ENCODE measurements around the gene LENG8. TPM values are rescaled to one million over a fixed set of nuclear protein-coding genes. Genes with fewer than 3 reads are reported as not detected.

Gene LENG8
- total RNA-seq, 6 donors from 2014 or later, result 72.2 to 1,027 (median 188) TPM

- TF ChIP-seq EP300 (IDR thresholded peaks at IDR 0.05) (no peak), CTCF (IDR thresholded peaks at IDR 0.05) (no peak), POLR2A (IDR thresholded peaks at IDR 0.05) (no peak), POLR2AphosphoS5 (IDR thresholded peaks at IDR 0.05) (no peak)
- Histone ChIP-seq H3K9me3 (no peaks in the 10 kb centered on the region), H3K36me3 (peaks cover 78 to 94% (median 93%) of the 10 kb centered on the region in 4 donors), H3K27ac (no peak overlapping the region), H3K27me3 (no peaks in the 10 kb centered on the region), H3K4me1 (peaks cover 23 to 42% (median 28%) of the 10 kb centered on the region in 4 donors), H3K4me3 (no peak overlapping the region)
- DNase-seq, result peak in 1 of 2 donors; percentile 59
- no peak for ATAC-seq (ENCODE audit: low FRiP score in 2 of 2)
- 91 to 93% methylated on average over 32 to 33 of the region's 33 CpGs for WGBS, 2 donors
Observed at GRCh38 chr19:54454781-54455675, 6.0 kb downstream of the LENG8 start.

- ATAC-seq (ENCODE audit: low FRiP score in 2 of 2), result no peak
- WGBS, 2 donors, result 93 to 97% methylated on average over 36 to 38 of the region's 40 CpGs
- no peaks in the 10 kb centered on the region for H3K27me3 ChIP-seq
- peak in 1 of 2 donors; percentile 74 for DNase-seq
- H3K36me3 ChIP-seq, result peaks cover 85 to 100% (median 99%) of the 10 kb centered on the region in 4 donors
- H3K4me3 ChIP-seq, result no peak overlapping the region
- no peaks in the 10 kb centered on the region for H3K9me3 ChIP-seq
- no peak overlapping the region for H3K27ac ChIP-seq
- no peak for TF ChIP-seq EP300 (IDR thresholded peaks at IDR 0.05)
- TF ChIP-seq POLR2AphosphoS5 (IDR thresholded peaks at IDR 0.05), result no peak
- TF ChIP-seq CTCF (IDR thresholded peaks at IDR 0.05), result no peak
- TF ChIP-seq POLR2A (IDR thresholded peaks at IDR 0.05), result no peak
- H3K4me1 ChIP-seq, result peaks cover 23 to 42% (median 27%) of the 10 kb centered on the region in 4 donors
Observed at GRCh38 chr19:54455786-54456422, 6.9 kb downstream of the LENG8 start.

GRCh38 chr19:54456423-54457373 lies 7.7 kb downstream of the LENG8 start:
- TF ChIP-seq CTCF (IDR thresholded peaks at IDR 0.05) (no peak), POLR2AphosphoS5 (IDR thresholded peaks at IDR 0.05) (no peak), EP300 (IDR thresholded peaks at IDR 0.05) (no peak), POLR2A (IDR thresholded peaks at IDR 0.05) (no peak)
- 94 to 95% methylated on average over 35 to 44 of the region's 51 CpGs for WGBS, 2 donors
- DNase-seq, result peak in 1 of 2 donors; percentile 84
- Histone ChIP-seq H3K9me3 (no peaks in the 10 kb centered on the region), H3K27ac (no peak overlapping the region), H3K27me3 (no peaks in the 10 kb centered on the region), H3K4me1 (peaks cover 22 to 42% (median 27%) of the 10 kb centered on the region in 4 donors), H3K36me3 (peaks cover 90 to 100% (median 99%) of the 10 kb centered on the region in 4 donors), H3K4me3 (no peak overlapping the region)
- no peak for ATAC-seq (ENCODE audit: low FRiP score in 2 of 2)

- Histone ChIP-seq H3K4me1 (peaks cover 29 to 42% (median 33%) of the 10 kb centered on the region in 4 donors), H3K4me3 (no peak overlapping the region), H3K9me3 (no peaks in the 10 kb centered on the region), H3K27ac (no peak overlapping the region), H3K36me3 (peaks cover 77 to 94% (median 93%) of the 10 kb centered on the region in 4 donors), H3K27me3 (no peaks in the 10 kb centered on the region)
- TF ChIP-seq POLR2A (IDR thresholded peaks at IDR 0.05), result no peak
- TF ChIP-seq POLR2AphosphoS5 (IDR thresholded peaks at IDR 0.05), result no peak
- TF ChIP-seq EP300 (IDR thresholded peaks at IDR 0.05), result no peak
- TF ChIP-seq CTCF (IDR thresholded peaks at IDR 0.05), result no peak
- WGBS, 2 donors, result 94 to 95% methylated on average over 40 to 42 of the region's 42 CpGs
- DNase-seq (peak in 1 of 2 donors; percentile 66), ATAC-seq (ENCODE audit: low FRiP score in 2 of 2) (no peak)
Observed at GRCh38 chr19:54457773-54458647, 9.0 kb downstream of the LENG8 start.

Measured in upper lobe of left lung (tissue), 6 donors.